HCT116 (cell line): ENCODE data around the gene VWA1. TPM values are rescaled to one million over a fixed set of nuclear protein-coding genes. Genes with fewer than 3 reads are reported as not detected.
"Not testable (repeated sequence)": the region's sequence is repeated elsewhere in the genome, so short reads cannot be mapped to it uniquely, and the experiment has no call there.

ENCODE experiments used
- ATAC-seq: fragments of 200-7000 bp; cut with Tn5 transposase; 2 replicates; pipeline ENCODE4 v1.9.1; 2020; ENCODE audit warnings: mild to moderate bottlenecking, moderate library complexity
- BruUV-seq: library from RNA; stranded (reverse); fragments of 400-500 nt; replicated peaks from 2 replicates; lab custom pipeline; 2021; lab: Mats Ljungman, UMichigan
- CTCF ChIA-PET: fragments of 300-600 bp; sonication (Branson Sonifier 250); formaldehyde crosslinking; loops from one replicate; lab custom pipeline; 2021; ENCODE audit warnings: antibody characterized with exemption; lab: Charles Lee
- POLR2A ChIA-PET: fragments of 300-600, 350-600 bp; sonication (Branson Sonifier 250); formaldehyde crosslinking; loops from one replicate; lab custom pipeline; 2021; ENCODE audit warnings: antibody characterized with exemption; lab: Charles Lee
- RAD21 ChIA-PET, 2 experiments: fragments of 300-600 bp; sonication (Branson Sonifier 250); formaldehyde crosslinking; loops; one replicate each; lab custom pipeline; 2023; ENCODE audit warnings: low total read pairs in 2 of 2; ENCODE audit not compliant: uncharacterized antibody in 2 of 2, unreplicated experiment in 2 of 2, low non-redundant PET in 1 of 2; lab: Charles Lee
- DNase-seq: peaks from one replicate; pipeline ENCODE4 v3.0.0-alpha.2; 2010; ENCODE audit warnings: low read depth, low spot score
- H2AFZ ChIP-seq: fragments of 200-600 bp; shearing (Covaris generic), sonication (generic); 2 replicates; pipeline ENCODE4 v1.6.1; 2017; ENCODE audit warnings: low read depth, mixed run types, mixed read lengths, antibody characterized with exemption, low read length; ENCODE audit not compliant: poor library complexity, severe bottlenecking
- H3K27ac ChIP-seq: 2 replicates; pipeline ENCODE4 v1.5.1; 2012; ENCODE audit warnings: low read depth, low read length
- H3K27me3 ChIP-seq: fragments of 200-600 bp; sonication (generic); 2 replicates; pipeline ENCODE4 v1.6.1; 2016; ENCODE audit warnings: mixed run types, low read length, mixed read lengths; ENCODE audit not compliant: insufficient read depth
- H3K36me3 ChIP-seq, 2 experiments: fragments of 200-500 bp in 1 of 2; fragments of 200-600 bp in 1 of 2; sonication (Bioruptor generic) in 1 of 2; sonication (generic) in 1 of 2; 2 replicates each; pipeline versions ENCODE4 v1.5.1 to v1.6.1; 2014 to 2016; ENCODE audit warnings: low read length in 2 of 2, inconsistent platforms in 1 of 2, mixed read lengths in 1 of 2, mixed run types in 1 of 2; ENCODE audit not compliant: insufficient read depth in 2 of 2, control insufficient read depth in 1 of 2
- H3K4me1 ChIP-seq, 2 experiments: fragments of 200-600 bp in 1 of 2; sonication (generic) in 1 of 2; 2 replicates each; pipeline versions ENCODE4 v1.5.1 to v1.6.1; 2012 to 2017; ENCODE audit warnings: low read length in 2 of 2, inconsistent platforms in 1 of 2, mild to moderate bottlenecking in 1 of 2, mixed read lengths in 1 of 2, mixed run types in 1 of 2, moderate library complexity in 1 of 2; ENCODE audit not compliant: insufficient read depth in 2 of 2, control insufficient read depth in 1 of 2
- H3K4me2 ChIP-seq: fragments of 200-600 bp; sonication (generic); 2 replicates; pipeline ENCODE4 v1.6.1; 2017; ENCODE audit warnings: mixed run types, low read length, mixed read lengths
- H3K4me3 ChIP-seq, 2 experiments: fragments of 200-600 bp in 1 of 2; sonication (generic) in 1 of 2; replicated peaks in 1 of 2; 2 replicates each; pipeline ENCODE4 v1.5.1; 2011 to 2016; ENCODE audit warnings: low read length in 2 of 2, control low read depth in 1 of 2, low read depth in 1 of 2, mild to moderate bottlenecking in 1 of 2, mixed read lengths in 1 of 2, mixed run types in 1 of 2
- H3K79me2 ChIP-seq: fragments of 200-600 bp; sonication (generic); 2 replicates; pipeline ENCODE4 v1.6.1; 2017; ENCODE audit warnings: mild to moderate bottlenecking, mixed run types, low read length, moderate library complexity, mixed read lengths; ENCODE audit not compliant: insufficient read depth
- H3K9ac ChIP-seq: fragments of 200-600 bp; sonication (generic); 2 replicates; pipeline ENCODE4 v1.6.1; 2016; ENCODE audit warnings: low read length, mixed read lengths
- H3K9me2 ChIP-seq: fragments of 200-600 bp; sonication (generic), shearing (Covaris generic); 2 replicates; pipeline ENCODE4 v1.6.1; 2017; ENCODE audit warnings: mixed run types, mild to moderate bottlenecking, moderate library complexity; ENCODE audit not compliant: insufficient read depth
- H3K9me3 ChIP-seq, 2 experiments: fragments of 200-500 bp in 1 of 2; fragments of 200-600 bp in 1 of 2; sonication (Bioruptor generic) in 1 of 2; sonication (generic) in 1 of 2; 2 replicates each; pipeline ENCODE4 v1.6.1; 2014 to 2017; ENCODE audit warnings: low read length in 2 of 2, mixed read lengths in 2 of 2, inconsistent platforms in 1 of 2, low read depth in 1 of 2, mild to moderate bottlenecking in 1 of 2, mixed run types in 1 of 2, moderate library complexity in 1 of 2; ENCODE audit not compliant: control insufficient read depth in 1 of 2, insufficient read depth in 1 of 2
- H4K20me1 ChIP-seq: fragments of 200-600 bp; sonication (generic), shearing (Covaris generic); 2 replicates; pipeline ENCODE4 v1.6.1; 2017; ENCODE audit warnings: mixed run types, mild to moderate bottlenecking, moderate library complexity; ENCODE audit not compliant: insufficient read depth
- intact Hi-C: fragments of 100-400 bp; cut with micrococcal nuclease; formaldehyde crosslinking; loops from 2 replicates; pipeline ENCODE4 v1.10.0; 2022
- total RNA-seq: library from RNA; stranded (reverse); gene quantifications from one replicate; pipeline ENCODE4 v1.2.1, GENCODE V29; 2021; ENCODE audit not compliant: unreplicated experiment

VWA1 gene
- total RNA-seq, 1 experiment from 2014 or later, result 50.6 TPM

GRCh38 chr1:1456683-1457255 lies 21.3 kb downstream of the VWA1 start:
- H4K20me1 ChIP-seq, H3K27me3 ChIP-seq, H3K27ac ChIP-seq, POLR2A ChIA-PET, CTCF ChIA-PET, BruUV-seq, ATAC-seq, RAD21 ChIA-PET, H2AFZ ChIP-seq, H3K4me2 ChIP-seq, H3K9ac ChIP-seq, H3K9me3 ChIP-seq, DNase-seq, H3K36me3 ChIP-seq, H3K4me3 ChIP-seq, H3K79me2 ChIP-seq, H3K9me2 ChIP-seq, intact Hi-C loops, H3K4me1 ChIP-seq: not testable (repeated sequence)

DNA sequence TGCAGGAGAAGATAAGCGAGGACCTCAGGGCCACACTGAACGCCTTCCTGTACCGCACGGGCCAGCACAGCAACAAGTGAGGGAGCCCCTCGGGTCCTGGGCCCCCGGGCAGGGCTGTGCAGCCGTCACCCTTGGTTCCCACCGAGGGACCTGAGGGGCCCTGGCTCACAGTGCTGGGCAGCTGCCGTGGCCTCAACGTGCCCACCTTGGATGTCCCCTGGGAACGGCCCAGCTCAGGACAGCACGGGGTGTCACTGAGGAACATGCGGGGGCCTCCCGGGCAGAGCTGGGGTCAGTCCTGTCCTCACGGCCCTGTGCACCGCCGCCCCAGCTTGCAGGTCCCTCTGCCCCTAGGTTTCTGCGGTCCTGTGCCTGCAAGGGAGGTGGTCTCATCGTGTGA lies 23.7 kb downstream of the VWA1 start:
- H3K9me2 ChIP-seq, POLR2A ChIA-PET, H3K27ac ChIP-seq, H3K27me3 ChIP-seq, CTCF ChIA-PET, H3K9ac ChIP-seq, intact Hi-C loops, DNase-seq, H3K4me3 ChIP-seq, ATAC-seq, H2AFZ ChIP-seq, H3K4me1 ChIP-seq, BruUV-seq, H3K9me3 ChIP-seq, H3K4me2 ChIP-seq, H3K36me3 ChIP-seq, H4K20me1 ChIP-seq, RAD21 ChIA-PET, H3K79me2 ChIP-seq: not testable (repeated sequence)

DNA sequence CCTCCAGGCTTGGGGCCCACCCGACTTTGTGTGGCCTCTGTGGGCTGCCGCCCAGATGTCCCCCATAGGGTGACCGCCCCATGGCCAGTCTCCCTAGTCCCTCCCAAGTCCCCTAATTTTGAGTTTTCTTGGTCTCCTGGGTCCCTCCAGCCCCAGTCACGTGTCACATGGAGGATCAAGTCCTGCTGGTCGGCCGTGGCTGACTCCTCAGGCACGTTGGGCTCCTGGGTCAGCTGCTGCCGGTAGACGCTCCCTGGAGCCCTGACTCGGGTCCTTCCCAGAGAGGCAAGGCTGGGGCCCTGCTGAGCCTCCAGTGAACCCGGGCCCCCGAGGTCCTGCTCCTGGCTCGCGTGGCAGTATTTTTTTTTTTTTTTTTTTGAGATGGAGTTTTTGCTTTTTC lies 24.2 kb downstream of the VWA1 start:
- intact Hi-C loops, CTCF ChIA-PET: not testable (repeated sequence)

More for the DNA sequence above, 24.2 kb downstream of the VWA1 start:
- H3K27ac ChIP-seq, H3K27me3 ChIP-seq, H3K9me3 ChIP-seq, H3K9me2 ChIP-seq, H3K4me1 ChIP-seq, H2AFZ ChIP-seq, H3K9ac ChIP-seq, ATAC-seq, POLR2A ChIA-PET, H3K79me2 ChIP-seq, BruUV-seq, H3K4me2 ChIP-seq, H4K20me1 ChIP-seq, H3K36me3 ChIP-seq, DNase-seq, RAD21 ChIA-PET, H3K4me3 ChIP-seq: not testable (repeated sequence)
